ENCODE measurements around the gene SOBP.

The SOBP gene

DNA sequence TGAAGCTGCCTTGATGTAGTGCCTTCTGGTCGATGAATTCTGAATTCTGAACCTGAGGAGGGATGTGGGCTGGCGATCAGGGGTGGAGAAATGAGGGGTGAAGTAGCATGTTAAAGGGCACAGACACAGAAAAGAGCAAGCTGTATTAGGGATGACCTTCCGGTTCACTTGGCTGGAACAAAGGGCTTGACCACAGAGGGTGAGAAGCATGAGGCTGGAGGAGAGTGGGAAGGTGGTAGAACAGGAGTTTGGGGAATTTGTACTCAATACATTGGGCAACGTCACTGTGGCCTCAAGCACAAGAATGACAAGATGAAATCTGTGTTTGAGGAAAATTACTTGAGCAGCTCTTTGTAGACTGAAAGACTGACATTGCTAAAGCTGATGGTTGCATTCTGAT, 155.8 kb downstream of the SOBP start:
- no peak for DNase-seq

DNA sequence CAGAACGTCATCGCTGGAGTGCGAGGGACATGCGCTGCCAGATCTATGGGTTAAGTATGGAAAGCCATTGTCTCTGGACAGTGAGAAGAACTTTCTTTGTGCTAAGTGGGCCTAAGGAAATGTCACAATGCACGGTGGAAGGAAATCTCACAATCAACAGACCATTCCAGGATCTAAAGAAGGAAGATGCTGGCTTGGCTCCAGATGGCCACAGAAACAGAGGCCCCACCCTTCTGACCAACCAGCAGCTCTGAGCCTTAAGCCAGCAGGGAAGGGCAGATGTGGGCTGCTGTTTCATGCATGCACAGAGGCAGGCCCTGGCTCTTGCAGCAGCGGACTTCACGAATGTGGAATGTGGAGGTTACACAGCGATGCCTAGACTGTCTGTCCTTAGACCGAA, 156.3 kb downstream of the SOBP start:
- DNase-seq: no peak

GRCh38 chr6:107646776-107647438, 157.0 kb downstream of the SOBP start:
- DNase-seq: no peak

DNA sequence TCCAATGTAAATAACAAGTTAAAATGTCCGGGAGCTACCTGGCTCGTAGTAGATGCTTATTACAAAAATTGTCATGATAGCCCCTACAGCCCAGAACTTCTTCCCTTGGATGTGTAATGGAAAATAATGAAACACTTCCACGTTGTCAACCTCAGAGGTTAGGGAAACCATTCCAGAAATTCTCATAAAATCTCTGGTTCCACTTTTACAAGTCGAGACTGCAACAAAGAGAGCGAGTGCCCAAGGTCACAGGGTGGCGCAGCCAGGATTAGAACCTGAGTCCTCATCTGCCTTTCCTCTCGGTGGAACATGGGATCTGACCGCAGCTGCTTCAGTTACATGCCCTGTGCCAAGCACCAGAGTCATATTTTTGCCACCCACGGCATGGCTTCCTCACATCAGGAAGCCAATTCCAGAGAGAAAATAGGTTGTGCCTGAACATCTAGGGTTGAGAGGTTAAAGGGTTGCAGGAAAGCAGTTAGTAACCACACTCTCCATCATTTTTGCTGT, 157.6 kb downstream of the SOBP start:
- DNase-seq: no peak

- DNase-seq: no peak
Observed at GRCh38 chr6:107648983-107649382, 159.1 kb downstream of the SOBP start.

DNA sequence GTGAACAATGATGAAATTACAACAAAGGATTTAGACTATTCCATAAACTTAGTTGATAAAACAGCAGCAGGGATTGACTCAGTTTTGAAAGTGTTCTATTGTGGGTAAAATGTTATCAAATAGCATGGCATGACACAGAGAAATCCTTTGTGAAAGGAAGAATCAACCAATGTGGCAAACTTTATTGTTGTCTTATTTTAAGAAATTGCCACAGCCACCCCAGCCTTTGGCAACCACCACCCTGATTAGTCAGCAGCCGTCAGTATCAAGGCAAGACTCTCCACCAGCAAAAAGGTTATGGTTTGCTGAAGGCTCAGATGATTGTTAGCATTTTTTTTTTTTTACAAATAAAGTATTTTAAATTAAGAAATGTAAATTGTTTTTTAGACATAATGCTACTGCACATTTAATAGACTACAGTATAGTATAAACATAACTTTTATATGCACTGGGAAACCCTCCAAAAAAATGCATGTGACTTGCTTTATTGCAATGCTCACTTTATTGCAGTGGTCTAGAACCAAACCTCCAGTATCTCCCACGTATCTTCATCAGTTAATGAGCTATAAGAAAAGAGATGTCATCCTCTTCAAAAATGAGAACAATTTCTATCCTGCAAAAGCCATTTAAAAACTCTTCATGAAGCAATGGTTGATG, 162.7 kb downstream of the SOBP start:
- no peak for DNase-seq

DNA sequence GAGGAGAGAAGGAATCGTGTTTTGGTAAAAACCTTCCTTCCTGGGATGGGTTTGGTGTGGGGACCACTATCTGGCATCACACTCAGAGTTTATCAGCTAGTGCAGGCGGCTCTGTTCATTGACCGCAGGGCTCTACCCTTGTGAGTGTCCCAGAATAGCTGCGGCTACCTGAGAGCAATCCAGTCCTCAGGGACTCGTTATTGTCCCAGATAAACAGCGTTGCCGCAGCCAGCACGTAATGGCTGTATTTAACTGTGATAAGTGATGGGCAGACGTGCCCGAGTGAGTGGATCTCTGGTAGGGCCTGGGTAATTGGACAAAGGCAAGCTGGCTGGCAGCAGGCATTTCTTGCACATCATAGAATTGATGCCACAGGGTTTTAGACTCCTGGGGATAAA, 163.3 kb downstream of the SOBP start:
- DNase-seq: no peak

DNA sequence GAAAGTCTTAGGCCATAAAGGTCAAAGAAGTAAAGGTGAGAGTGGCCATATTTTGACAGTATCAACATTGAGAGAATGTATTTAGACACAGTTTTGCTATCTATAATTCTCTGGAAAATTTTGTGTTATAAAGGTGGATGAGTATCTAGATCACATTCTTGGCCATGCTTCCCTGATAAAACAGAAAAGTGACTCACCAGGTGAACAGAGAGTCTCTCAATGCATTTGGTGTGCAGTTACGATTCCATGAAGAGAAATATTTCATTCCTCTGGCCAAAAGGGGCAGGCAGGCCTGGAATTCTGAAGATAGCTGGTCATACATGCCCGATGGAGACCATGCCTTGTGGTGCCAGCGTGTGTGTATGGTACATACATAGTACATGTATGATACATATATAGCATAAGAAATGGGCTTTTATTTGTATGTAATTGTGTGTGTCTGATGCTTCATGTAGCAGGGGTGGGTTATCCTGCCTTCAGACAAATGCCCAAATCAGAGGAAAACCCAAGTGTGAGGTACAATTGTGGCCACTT, 164.0 kb downstream of the SOBP start:
- no peak for DNase-seq

DNA sequence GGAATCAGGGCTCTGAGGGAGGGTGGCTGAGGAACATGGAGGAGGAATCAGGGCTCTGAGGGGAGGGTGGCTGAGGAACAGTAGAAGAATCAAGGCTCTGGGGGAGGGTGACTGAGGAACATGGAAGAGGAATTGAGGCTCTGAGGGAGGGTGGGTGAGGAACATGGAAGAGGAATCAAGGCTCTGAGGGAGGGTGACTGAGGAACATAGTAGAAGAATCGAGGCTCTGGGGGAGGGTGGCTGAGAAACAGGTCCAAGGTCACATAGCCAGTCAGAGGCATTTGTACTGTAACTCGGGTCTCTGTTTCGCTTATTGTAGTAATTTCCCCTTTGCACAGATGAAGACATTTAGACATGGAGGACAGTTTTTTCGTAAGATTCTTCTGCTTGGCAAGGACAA, 164.8 kb downstream of the SOBP start:
- no peak for DNase-seq

- DNase-seq: no peak
Observed at GRCh38 chr6:107655245-107655644, 165.3 kb downstream of the SOBP start.

DNA sequence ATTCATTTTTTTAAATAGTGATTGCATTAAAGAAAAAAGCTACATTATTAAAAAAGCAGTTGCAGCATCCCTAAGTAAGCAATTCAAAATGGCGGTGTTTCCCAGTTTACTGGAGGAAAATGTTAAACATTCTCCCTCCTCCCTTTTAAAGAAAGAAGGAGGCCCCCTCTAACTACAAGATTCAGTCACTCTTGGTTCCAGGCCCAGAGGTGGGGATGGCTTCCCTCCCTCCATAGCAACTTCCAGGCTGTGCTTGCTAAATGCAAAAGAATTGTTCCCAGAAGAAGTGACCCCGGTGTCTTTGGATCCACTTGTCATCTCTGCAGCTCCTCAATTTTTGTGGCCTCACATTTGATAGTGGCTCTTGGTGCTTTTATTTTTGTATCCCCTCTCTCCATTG, 165.9 kb downstream of the SOBP start:
- no peak for DNase-seq

GRCh38 chr6:107656401-107656800, 166.5 kb downstream of the SOBP start:
- DNase-seq: no peak

GRCh38 chr6:107656883-107657282, 167.0 kb downstream of the SOBP start:
- no peak for DNase-seq

- no peak for DNase-seq
Observed at GRCh38 chr6:107657373-107657754, 167.4 kb downstream of the SOBP start.

- peak; percentile 50 for DNase-seq
Observed at GRCh38 chr6:107657755-107658461, 168.0 kb downstream of the SOBP start.

- no peak for DNase-seq
Observed at GRCh38 chr6:107658920-107659865, 169.3 kb downstream of the SOBP start.

DNA sequence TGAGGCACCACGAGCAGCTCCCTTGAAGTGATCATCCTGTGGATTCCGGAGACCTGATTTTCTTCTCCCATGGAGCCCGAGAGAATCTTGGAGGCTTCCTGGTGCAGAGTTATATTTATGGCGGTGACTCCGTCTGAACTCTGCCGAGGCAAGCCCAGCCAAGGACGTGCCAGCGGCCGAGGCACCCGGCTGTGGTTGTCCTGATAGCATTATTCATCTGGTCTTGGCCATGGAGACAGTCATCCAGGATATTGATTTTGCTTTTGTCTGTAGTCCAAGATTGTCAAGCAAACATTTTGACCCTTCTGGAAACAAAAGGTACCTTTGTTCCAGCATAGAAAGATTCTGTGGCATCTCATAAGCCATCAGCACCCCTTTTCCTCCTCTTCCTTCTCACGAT, 170.9 kb downstream of the SOBP start:
- no peak for DNase-seq

GRCh38 chr6:107661291-107661690, 171.4 kb downstream of the SOBP start:
- no peak for DNase-seq

- DNase-seq: no peak
Observed at GRCh38 chr6:107662333-107662732, 172.4 kb downstream of the SOBP start.

DNA sequence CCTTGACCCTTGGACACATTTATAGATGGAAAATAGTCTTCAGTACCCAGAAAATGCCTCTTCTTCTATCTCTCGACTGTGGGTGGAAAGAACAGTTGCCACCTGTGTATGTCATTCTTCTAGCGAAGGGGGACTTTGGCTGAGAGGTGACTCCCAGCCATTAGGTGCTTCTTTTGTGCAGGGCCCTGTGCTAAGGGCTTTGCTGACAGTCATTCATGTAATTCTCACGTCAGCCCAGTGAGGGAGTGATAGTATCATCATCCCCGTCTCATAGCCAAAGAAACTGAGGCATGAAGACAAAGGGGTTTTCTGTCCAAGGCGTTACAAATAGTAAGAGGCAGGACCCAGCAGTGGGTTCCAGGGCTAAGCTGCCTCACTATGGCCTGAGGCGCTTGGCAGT, 173.4 kb downstream of the SOBP start:
- no peak for DNase-seq

GRCh38 chr6:107665382-107665781, 175.5 kb downstream of the SOBP start:
- DNase-seq: no peak

GRCh38 chr6:107666084-107666980, 176.4 kb downstream of the SOBP start:
- DNase-seq: no peak
